Activated CD8-positive, alpha-beta memory T cell treated with anti-CD3 and anti-CD28 coated beads for 1 hour (primary cell): ENCODE results near the gene LOXHD1.
A peak's percentile ranks its signal among the peaks of the same experiment; 100 is the strongest.

Source experiments
- DNase-seq, 2 donors: peaks; one replicate each; pipeline ENCODE4 v3.0.0-alpha.2; 2020; ENCODE audit warnings: low read depth in 1 of 2; ENCODE audit errors: extremely low read depth in 1 of 2

The LOXHD1 gene

DNA sequence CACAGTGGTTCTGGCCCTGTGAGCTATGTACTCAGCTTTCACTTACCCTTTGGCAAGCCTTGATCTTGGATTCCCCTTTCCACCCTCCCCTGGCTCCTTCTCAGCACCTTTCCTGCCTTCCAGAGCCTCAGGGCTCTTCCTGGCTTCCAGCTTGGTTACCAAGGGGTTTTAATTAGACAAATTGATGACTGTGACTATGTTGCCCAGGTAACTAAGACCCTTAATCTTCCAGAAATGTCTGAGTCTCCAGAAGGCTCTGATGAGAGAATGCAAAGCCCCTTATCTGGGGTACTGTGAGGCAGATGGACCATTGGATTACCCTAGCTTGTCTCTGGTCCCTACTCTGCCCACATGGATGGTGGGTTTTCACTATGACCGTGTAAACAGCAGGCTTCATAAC lies 174.2 kb downstream of the LOXHD1 start:
- DNase-seq, result no peak

DNA sequence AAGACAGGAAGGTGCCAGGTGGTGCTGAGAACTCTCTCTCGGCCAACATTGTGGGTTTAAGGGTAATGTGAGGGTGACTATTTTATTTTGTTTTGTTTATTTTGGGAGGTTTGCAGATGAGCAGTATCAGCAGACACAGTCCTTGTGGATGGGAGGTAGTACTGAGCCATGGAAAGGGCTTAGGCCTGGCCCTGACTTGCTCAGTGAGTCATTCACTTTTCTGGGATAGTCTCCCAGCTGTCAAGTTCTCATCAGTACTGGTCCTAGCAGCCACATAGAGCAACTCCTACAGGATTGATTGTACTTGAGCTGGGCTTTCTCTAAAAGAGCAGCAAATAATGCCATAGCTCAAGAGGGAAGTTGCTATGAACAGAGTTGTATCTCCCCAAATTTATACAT lies 175.2 kb downstream of the LOXHD1 start:
- no peak for DNase-seq

DNA sequence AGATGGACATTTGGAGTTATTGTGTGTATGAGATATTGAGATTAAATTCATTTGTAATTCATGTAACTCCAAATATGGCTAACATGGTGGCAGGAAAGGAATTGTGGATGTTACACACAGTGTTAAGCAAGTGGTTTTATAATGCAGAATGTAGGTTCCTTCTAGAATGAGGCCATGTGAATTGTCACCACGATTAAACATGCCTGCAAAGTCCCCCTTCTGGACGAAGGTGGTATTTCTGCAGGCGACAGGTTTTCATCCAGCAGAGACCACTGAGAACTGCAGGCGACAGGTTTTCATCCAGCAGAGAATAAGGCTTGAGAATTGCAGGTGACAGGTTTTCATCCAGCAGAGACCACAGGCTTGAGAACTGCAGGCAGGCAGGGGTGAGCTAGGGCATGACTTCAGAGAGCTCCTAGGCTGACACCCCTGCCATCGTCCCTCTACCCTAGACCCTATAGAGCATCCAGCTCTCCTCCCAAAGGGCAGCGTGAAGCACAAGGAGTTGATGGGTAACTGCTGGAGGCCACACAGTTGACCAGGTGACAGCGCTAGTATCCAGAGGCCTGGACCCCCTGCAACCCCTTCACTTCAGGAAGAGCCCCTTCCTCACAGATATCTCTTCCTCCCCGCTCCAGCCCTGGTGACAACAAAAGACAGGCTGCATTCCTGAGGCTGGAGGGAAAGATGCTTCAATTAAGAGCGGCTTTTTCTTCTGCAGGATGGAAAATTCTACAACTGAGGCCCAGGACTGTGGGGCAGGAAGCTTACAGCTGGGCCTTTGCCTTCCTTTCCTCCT lies 175.8 kb downstream of the LOXHD1 start:
- DNase-seq, result peak; percentile 3 to 25

DNA sequence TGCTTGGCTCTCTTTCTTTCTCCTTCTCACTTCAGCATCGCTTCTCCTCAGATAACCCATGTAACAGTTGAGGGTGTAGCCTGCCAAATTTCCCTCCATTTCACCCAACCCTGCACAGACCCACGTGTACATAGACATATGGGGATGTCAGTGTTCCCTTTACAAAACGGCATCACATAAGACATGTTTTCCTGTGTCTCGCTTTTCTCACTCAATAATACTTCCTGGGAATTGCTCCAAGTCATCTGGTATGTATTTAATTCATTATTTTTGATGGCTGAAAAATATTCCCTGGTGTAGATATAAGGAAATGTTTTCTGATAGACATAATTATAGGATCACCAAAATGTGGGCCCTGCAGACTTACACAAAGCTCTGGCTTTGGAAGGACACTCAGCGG lies 176.8 kb downstream of the LOXHD1 start:
- no peak for DNase-seq

DNA sequence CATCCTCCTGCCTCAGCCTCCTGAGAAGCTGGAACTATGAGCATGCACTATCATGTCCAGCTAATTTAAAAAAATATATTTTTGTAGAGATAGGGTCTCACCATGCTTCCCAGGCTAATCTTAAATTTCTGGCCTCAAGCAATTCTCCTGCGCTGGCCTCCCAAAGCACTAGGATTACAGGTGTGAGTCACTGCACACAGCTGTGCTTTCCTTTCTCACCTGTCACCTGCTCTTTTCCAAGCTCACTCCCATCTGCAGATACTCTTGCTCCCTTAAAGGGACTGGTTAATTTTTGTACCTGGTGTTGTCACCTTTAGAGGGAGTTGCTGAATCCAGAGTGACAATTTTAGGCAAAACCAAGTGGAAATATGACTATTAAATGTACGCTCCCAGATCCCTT lies 178.2 kb downstream of the LOXHD1 start:
- no peak for DNase-seq

DNA sequence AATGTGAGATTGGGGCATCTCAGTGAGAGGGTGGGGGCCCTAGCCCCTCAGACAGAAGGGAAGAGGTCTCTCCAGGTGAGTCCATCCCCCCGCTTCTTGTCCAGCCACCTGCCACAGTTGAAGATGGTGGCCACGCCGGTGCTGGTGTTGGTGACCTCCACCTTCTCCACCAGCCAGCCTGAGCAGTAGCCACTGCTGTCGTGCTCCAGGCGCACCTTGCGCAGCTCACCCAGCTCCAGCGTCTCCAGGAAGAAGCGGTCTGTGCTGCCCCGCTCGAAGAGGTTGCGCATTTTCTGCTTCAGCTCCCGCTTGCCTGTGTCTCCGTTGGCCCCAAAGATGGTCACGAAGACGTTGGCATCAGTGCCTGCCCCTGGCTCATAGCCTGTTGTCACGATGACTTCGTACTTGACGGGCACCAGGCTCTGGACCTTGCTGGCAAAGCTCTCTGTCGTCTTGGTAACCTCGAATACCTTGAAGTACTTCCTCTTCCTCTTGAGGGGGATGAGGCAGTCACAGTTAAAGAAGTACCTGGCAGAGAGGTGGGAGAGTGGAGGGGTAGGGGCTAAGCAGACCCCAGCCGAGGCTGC lies 179.5 kb downstream of the LOXHD1 start:
- no peak for DNase-seq

DNA sequence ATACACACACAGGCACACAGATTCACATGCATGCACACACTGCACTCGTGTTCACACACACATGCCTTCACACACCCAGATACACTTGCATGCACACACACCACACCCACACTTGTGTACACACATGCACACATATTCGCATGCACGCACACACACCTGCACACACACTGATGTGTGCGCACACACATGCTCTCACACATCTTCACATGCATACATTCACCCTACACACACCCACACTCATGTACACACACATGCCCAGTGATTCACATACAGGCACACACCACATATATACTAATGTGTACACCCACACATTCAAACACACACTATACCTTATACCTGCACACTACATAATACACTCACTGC lies 181.6 kb downstream of the LOXHD1 start:
- no peak for DNase-seq

DNA sequence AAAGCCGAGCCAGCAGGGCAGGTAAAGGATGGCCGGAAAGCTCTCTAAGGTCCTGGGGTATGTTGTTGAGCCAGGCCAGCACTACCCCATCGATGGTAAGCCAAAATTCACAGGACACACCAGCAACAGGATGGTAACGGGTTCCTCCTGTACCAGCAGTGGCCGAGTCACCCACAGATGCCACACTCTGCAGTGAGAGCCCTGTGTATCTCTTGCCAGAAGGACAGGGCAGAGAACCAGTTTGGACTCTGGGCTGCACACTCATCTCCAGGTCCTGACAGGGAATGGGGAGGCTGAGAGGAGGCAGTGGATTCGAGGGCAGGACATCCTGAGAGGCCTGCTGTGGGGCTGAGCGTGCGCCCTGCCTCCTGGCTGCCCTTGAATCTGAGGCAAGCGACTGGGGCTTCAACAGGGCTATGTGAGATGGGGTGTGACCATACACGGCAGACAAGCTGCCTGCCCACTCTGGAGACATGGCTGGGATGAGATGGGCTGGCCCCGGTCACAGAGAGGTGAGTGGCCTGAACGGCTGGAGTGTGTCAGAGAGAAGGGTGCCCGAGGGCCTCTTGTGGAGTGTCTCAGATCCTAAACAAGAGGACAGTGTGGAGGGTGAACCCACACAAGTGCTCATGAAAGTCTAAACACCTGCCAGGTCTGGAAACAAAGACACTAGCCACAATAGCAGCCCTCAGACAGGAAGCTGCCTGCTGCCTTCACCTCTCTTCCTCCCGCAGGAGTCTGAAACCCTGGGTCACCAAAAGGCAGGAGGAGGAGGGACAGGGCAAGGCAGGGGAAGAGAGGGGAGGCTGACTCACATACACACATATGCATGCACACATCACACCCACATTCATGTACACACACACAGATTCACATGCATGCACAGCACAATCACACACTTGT lies 182.3 kb downstream of the LOXHD1 start:
- no peak for DNase-seq

DNA sequence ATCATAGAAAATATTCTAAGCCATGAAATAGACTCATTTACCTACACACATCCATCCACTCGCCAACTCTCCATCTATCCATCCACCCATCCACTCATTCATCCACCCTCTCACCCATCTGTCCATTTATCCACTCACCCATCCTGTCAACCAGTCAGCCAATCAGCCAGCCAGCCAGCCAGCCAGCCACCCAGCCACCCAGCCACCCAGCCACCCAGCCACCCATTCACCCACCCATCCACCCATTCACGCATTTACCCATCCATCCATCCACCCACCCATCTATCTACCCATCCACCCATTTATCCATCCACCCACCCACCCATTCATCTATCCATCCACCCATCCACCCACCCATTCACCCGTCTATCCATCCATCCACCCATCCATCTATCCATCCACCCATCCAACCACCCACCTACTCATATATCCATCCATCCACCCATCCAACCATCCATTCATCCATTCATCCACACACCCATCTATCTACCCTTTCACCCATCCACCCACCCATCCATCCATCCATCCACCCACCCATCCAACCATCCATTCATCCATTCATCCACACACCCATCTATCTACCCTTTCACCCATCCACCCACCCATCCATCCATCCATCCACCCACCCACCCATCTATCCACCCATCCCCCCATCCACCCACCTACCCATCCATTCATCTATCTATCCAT lies 185.1 kb downstream of the LOXHD1 start:
- DNase-seq, result no peak

DNA sequence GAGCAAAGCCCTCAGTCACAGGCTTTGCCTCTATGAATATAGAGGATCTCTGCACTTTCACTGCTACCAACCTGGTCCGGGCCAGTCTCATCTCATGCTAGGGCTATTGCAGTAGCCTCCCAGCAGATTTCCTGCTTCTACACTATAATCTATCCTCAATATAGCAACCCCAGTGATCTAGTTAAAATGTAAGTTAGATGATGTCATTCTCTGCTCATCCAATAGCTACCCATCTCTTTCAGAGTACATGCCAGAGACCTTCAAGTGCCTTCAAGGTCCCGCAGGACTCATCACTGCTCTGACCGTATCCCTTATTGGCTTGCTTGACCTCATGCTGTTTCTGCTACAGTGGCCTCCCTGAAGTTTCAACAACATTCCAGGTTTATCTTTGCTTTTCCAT lies 186.3 kb downstream of the LOXHD1 start:
- no peak for DNase-seq

DNA sequence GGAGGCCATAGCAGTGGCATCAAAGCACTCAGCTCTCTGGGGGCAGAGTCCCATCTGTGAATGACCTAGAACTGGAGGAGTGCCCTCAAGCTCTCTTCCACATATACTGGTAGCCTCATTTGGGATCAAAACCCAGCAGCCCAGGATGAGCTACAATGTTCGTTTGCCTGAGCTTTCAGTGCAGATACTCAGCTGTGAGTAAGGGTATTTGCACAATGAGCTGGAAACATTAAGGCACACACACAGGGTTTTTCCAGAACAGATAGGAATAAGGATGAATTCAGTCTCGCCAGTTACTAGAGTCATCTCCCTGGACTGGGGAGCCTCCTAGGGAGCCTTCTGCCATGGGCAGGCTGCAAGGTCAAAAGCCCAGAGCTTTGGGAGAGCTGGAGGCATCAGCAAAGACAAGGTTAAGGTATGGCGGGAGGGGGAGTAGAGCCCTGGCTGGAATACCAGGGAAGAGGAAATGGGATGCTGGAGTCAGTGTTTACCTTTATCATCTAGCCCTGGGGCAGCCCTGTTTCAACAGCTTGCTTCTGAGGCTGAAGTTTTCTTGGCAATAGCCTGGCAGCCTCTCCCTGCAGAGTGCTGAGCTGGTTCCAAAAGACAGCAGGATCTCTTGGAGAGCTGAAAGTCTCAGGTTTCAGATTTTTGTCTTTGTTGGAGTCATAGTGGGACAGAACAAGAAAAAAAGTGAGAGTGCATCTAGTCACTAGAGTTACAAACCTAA lies 187.7 kb downstream of the LOXHD1 start:
- no peak for DNase-seq

DNA sequence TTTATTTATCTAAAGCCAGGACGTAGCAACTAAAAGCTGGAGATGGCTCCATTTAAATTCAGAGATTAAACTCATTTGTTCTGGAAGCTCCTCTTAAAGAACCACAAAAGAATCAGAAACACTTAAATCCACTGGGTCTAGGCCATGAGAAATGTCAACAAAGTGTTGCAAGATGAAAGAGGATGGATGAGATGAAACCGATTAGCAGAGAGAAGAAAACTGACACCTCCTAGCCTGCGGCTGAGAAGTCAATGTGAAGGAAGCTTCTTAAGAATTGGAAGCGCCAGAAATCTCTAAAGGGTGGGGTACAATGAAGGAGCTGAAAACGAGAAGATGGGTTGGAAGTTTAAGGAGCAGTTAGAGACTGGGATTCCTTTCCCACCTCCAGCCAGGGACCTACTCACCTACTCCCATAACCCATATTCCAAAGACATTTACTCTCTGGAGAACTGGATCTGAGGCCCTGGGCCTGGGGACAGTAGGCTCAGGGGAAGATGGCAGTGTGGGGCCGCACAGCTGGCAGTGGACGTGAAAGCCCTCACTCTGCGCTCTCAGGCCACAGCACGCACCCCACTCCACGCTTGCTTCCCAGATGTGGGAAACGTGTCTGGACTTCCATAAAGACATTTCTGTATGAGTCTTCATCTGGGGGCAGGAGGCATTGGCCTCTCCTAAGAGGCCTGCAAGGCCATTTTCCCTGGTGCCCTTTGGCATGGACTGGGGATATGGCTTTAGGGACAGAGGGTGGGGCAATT lies 188.4 kb downstream of the LOXHD1 start:
- DNase-seq, result no peak

DNA sequence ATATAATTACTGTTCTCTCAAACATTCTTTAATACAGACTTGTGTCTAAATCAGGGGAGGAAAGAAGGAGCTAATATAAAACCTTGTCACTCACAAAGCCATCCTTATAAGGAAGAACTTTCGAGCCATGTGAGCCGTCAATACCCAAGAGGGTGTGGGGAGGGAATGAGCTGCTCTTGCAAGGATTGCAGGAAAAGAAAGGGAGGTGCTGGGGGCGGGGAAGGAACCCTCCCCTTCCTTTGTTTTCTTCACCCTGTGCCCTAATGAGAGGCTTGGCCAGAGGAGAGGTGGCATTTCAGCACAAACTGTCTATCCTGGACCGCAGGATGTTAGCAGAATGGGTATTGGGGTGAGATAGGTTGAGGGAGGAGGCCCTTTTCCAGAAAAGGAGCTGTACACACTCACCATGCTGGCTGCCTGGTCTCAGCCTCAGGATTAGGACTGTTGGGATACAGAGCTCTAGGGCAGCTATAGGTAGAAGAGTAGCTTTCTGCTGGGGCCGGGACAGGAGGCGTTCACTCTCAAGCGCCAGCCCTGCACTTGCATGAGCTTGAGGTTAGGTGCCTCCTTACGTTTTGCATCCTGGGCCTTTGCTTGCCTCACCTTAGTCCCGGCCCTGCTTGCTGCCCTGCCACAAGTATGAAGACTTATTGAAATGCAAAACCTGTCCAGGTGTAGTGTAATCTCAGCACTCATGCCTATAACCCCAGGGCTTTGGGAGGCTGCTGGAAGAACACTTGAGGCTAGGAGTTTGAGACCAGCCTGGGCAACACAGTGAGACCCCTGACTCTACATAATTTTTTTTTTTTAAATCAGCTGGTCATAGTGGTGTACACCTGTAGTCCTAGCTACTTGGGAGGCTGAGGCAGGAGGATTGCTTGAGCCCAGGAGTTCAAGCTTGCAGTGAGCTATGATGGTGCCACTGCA lies 190.5 kb downstream of the LOXHD1 start:
- DNase-seq, result no peak

DNA sequence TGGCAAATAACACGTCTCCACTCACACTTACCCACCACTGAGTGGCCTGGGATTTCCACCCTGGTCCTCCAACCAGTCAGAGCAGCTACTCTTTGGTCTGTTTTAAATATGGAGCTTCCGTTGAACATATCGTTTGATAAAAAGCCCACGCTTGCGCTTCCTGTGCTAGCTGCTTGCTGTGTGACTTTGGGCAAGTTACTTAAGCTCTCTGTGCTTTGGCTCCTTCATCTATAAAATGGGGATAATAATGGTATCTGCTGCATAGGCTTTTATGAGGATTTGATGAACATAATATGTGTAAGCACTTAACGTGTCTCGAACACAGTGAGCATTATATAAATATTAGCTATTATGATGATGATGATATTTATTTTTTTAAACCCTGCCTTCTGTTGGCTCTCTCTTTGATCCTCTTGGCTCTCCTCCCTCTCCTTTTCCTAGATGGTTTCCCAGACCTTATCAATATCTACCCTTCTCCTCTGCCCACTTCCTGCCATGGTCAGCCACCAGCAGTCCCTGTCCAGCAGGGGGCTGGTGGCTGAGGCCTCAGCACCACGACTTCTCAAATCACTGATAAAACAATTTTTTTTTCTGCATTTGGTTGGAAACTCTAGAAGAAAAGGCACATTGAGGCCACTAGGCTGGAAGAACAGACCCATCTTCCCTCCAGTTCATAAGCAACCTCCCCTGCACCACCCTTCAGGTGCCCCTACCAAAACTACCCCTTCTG lies 191.9 kb downstream of the LOXHD1 start:
- DNase-seq, result no peak

DNA sequence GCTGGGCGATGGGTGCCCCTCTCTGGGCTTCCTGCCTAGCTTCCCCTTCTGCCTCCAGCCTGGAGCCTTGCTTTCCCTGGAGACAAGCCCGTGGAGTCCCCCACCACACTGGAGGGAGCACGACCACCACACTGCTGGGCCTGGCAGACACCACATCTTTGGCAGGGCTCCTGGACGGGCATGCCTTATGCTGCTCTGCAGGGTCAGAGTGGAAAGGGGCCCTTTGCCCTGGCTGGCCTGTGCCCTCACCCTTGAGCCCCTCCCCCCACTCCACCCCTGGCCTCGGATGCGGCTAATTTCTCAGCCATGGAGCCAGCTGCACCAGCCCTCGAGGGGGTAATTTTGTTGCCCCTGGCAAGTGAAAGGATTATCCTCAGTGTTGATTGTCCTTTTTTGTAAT lies 194.5 kb downstream of the LOXHD1 start:
- DNase-seq, result no peak

DNA sequence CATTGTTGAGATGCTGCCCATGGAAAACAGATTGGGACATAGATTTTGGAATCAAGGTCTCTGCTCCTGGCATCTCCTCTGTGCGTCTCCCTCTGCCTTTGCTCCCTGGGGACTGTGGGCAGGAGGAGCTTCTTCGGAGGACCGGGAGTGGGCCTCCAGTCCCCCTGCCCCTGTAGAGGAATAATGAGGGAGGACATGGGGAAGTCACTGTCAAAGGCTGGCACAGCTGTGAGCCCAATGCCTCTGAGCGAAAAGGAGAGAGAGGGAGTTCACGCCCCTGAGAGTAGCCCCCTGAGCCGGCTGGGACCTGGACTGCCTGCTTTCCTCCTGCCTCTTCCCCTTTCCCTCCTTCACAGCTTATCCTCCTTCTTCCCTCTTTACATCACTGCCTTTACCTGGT lies 195.0 kb downstream of the LOXHD1 start:
- DNase-seq, result no peak

DNA sequence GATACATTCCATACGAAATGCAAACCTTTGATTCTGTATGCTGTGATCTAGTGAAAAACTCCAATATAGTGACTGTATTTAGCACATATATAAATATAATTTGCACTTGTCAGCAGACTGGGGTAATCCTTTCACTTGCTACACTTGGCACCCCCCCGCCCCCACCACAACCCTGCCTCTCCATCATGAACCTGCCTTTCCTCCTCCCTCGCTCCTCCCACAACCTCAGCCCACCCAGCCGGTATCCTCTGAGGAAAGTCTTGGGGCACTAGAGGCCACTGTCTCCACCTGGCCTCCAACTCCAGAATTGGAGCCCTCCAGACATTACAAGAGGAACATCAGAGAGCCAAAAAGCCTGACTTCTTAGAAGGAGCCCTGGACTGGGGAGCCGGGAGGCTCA lies 196.3 kb downstream of the LOXHD1 start:
- no peak for DNase-seq

DNA sequence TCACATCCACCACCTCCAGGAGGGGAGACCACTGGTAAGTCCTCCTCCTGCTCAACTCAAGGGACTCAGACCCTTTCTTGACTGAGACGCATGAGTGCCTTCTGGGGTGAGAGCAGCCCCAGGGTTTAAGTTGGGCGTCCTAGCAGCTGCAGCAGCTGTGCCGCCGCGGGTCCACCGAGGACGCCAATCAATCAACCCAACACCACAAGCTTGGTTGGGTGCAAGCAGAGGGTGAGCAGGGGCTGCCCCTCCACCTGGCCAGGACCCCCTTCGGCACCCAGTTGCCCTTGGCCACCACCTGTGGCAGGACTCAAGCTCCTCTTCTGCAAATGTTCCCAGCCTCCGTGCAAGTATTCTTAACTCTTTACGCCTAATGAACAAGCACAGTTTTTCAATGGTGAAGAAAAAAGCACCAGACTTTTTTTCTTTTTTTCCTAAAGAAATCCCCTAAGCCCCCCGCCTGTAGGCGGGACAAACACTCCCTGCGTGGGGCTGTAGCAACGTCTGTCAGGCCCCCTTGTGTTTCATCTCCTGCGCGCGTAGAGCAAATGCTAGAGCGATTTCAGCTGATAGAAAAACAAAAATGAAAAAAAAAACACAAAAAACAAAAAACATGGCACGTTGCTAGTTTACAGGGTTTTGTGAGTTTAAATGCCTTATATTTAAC lies 197.1 kb downstream of the LOXHD1 start:
- no peak for DNase-seq
